GM21717 (cell line): ENCODE results near the gene ZNF142.
"Not testable (repeated sequence)": the region's sequence is repeated elsewhere in the genome, so short reads cannot be mapped to it uniquely, and the experiment has no call there.

Experiments used
- ATAC-seq: cut with Tn5 transposase; IDR thresholded peaks from one replicate; pipeline ENCODE4 v1.9.1; 2021; ENCODE audit warnings: mild to moderate bottlenecking, moderate library complexity; ENCODE audit not compliant: unreplicated experiment

ZNF142 gene

GRCh38 chr2:218659258-218659987 lies at the start of gene ZNF142, which contains the start of gene BCS1L:
Gene ZNF142, minus strand, starts transcription at chr2:218659623. Its CDS starts 3,194 bp downstream, at chr2:218656429.
Gene BCS1L, plus strand, starts transcription at chr2:218659683. Its CDS starts 1,305 bp downstream, at chr2:218660988.
- peak; percentile 94 for ATAC-seq

GRCh38 chr2:218708086-218708485 lies 48.7 kb upstream of the ZNF142 start:
- ATAC-seq = no peak

DNA sequence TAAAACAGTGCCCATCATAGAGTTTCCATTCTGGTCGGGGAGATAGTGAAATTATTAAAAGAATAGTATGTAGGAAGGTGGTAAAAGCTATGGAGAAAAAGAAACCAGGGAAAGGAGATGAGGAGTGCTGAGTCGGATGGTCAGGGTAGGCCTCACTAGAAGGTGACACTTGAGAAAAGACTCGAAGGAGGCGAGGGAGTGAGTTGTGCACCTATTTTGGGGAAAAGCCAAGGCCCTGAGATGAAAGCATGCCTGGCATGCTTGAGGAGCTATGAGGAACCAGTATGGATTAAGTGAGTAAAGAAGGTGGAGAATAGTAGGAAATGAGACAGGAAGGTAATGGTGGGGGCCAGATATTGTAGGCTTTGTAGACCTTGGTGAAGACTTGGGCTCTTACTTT lies 43.9 kb upstream of the ZNF142 start:
- no peak for ATAC-seq

- ATAC-seq = no peak
Observed at GRCh38 chr2:218701806-218702205, 42.4 kb upstream of the ZNF142 start.

- ATAC-seq = no peak
Observed at GRCh38 chr2:218698885-218699284, 39.5 kb upstream of the ZNF142 start.

- no peak for ATAC-seq
Observed at GRCh38 chr2:218694405-218695145, 35.2 kb upstream of the ZNF142 start.

GRCh38 chr2:218691234-218691633 lies 31.8 kb upstream of the ZNF142 start:
- ATAC-seq = no peak

- not testable (repeated sequence) for ATAC-seq
Observed at GRCh38 chr2:218687400-218688060, 28.1 kb upstream of the ZNF142 start.

DNA sequence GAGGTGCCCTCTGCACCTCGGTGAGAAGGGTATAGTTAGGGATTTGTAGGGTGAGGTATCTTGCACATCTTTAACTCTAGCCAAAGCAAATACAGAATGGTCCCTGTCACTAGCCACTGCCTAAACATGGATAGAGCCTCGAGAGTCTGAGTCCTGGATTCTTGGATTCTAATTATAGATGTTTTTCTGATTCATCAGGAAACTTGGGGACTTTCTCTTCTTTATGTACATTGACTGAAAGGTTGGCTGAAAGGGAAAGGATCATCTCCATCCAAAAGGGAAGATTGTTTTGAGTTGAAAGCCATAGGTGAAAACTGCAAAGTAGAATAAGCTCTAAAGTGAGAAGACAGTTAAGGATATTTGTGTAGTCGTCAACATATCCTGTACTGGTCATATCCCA lies 20.6 kb upstream of the ZNF142 start:
- no peak for ATAC-seq

- no peak for ATAC-seq
Observed at GRCh38 chr2:218679119-218679518, 19.7 kb upstream of the ZNF142 start.

GRCh38 chr2:218671654-218672566 lies 12.5 kb upstream of the ZNF142 start, which contains the start of the genes RNF25 and STK36:
Gene RNF25, minus strand, starts transcription at chr2:218672002. Its CDS starts 32 bp downstream, at chr2:218671970.
Gene STK36, plus strand, starts transcription at chr2:218672086. Its CDS starts 744 bp downstream, at chr2:218672830.
- ATAC-seq = peak; percentile 97

- ATAC-seq = no peak
Observed at GRCh38 chr2:218671097-218671653, 11.8 kb upstream of the ZNF142 start.

GRCh38 chr2:218664653-218665052 lies 5.2 kb upstream of the ZNF142 start:
- no peak for ATAC-seq

- no peak for ATAC-seq
Observed at GRCh38 chr2:218663901-218664300, 4.5 kb upstream of the ZNF142 start.

DNA sequence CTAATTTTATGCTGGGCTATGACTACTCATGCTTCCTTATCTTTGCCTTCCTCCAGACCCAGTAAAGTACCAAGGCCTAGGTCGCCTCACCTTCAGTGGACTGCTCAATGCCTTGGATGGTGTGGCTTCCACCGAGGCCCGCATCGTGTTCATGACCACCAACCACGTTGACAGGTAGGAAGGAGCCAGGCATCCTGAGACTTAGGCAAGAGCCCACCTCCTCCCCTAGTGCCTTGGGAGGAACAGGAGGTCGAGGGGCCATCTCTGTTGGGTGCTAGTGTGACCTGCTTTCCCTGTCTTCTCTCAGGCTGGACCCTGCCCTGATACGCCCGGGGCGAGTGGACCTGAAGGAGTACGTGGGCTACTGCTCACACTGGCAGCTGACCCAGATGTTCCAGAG lies 3.4 kb upstream of the ZNF142 start:
- no peak for ATAC-seq

DNA sequence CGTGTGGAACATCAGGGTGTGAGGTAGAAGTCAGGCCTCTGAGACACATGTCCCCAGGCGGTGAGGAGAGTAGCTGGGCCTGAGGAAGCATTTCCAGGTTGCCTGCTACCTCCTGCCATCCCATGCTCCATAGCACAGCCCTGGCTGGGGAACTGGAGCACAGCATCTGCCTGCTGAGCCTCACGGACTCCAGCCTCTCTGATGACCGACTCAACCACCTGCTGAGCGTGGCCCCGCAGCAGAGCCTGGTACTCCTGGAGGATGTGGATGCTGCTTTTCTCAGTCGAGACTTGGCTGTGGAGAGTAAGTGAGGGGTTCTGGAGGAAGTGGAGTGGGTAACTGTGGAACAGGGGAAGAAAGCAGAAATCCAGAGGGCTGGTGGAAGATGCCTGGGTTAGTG lies 3.0 kb upstream of the ZNF142 start:
- no peak for ATAC-seq

DNA sequence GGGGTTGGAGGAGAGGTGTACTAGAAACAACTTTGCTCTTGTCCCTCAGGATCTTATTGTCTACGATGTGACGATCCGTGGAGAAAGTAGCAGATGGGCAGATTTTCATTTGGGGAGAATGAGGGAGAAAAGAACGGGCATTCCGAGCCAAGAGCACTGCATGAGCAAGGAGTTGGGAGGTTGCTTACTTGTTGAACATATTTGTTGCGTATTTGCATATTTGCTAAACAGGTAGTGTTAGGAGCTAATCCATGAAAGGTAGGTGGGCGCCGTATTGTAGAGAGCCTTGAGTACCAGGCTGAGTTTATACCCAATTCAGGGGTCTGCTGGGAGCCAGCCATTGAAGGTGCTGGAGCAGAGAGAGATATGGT lies 550 bp upstream of the ZNF142 start:
- no peak for ATAC-seq

DNA sequence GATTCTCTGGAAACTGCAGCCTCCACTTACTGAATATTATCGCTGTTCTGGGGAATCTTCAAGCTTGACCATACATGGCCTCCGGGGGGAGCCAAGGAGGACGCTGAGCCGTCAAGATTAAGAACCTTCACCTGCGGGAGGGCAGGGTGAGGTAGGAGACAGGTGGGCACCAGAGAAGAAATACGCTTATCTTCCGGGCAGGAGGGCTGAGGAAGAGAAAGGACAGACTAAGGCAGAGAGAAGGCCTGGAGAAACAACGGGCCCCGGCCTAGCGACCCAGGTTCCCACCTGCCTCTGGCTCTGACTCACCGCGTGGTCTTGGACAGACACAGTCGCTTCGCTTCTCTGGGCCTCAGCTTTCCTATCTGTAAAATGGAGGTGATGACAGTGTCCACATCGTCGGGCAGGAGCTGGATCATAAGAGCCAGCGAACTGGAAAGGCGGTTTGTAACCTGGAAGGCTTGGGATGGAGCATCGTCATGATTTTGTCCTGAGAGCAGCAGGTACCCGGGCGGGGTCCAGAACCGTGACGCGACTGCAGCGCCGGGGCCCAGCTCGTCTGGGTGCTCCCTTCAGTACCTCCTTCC lies 659 bp downstream of the ZNF142 start:
- ATAC-seq = peak; percentile 32

- ATAC-seq = no peak
Observed at GRCh38 chr2:218655751-218656150, 3.7 kb downstream of the ZNF142 start.

GRCh38 chr2:218648787-218649100 lies 10.7 kb downstream of the ZNF142 start:
- no peak for ATAC-seq
